Trophoblast cell (in vitro differentiated cells and primary cell): ENCODE measurements around the gene CTDSPL.
A peak's percentile ranks its signal among the peaks of the same experiment; 100 is the strongest.

Experiments
- DNase-seq, 2 donors: peaks; one replicate each; pipeline ENCODE4 v3.0.0-alpha.2; 2016
- H2AFZ ChIP-seq: 2 replicates; pipeline ENCODE4 v1.6.1; 2013; ENCODE audit warnings: low read length, moderate library complexity, mild to moderate bottlenecking; ENCODE audit not compliant: insufficient read depth, poor library complexity
- H2AK5ac ChIP-seq: 2 replicates; pipeline ENCODE4 v1.6.1; 2013; ENCODE audit warnings: mild to moderate bottlenecking, low read length
- H2BK120ac ChIP-seq: 2 replicates; pipeline ENCODE4 v1.6.1; 2013; ENCODE audit warnings: low read length, mild to moderate bottlenecking, moderate library complexity; ENCODE audit not compliant: insufficient read depth, poor library complexity
- H2BK12ac ChIP-seq: 2 replicates; pipeline ENCODE4 v1.6.1; 2013; ENCODE audit warnings: mild to moderate bottlenecking, low read length, moderate library complexity
- H2BK5ac ChIP-seq: 2 replicates; pipeline ENCODE4 v1.6.1; 2013; ENCODE audit warnings: low read length, low read depth, moderate library complexity, mild to moderate bottlenecking; ENCODE audit not compliant: poor library complexity
- H3K14ac ChIP-seq: 2 replicates; pipeline ENCODE4 v1.6.1; 2013; ENCODE audit warnings: mild to moderate bottlenecking, low read length
- H3K18ac ChIP-seq: 2 replicates; pipeline ENCODE4 v1.6.1; 2013; ENCODE audit warnings: mild to moderate bottlenecking, low read length
- H3K23ac ChIP-seq: 2 replicates; pipeline ENCODE4 v1.6.1; 2013; ENCODE audit warnings: low read length
- H3K27ac ChIP-seq: 2 replicates; pipeline ENCODE4 v1.5.1; 2013; ENCODE audit warnings: low read depth, mild to moderate bottlenecking, inconsistent platforms, low read length, moderate library complexity
- H3K27me3 ChIP-seq: 2 replicates; pipeline ENCODE4 v1.6.1; 2013; ENCODE audit warnings: inconsistent platforms, mild to moderate bottlenecking, low read length, moderate library complexity; ENCODE audit not compliant: insufficient read depth
- H3K36me3 ChIP-seq, 2 experiments: 1 replicate in 1 of 2; 2 replicates in 1 of 2; pipeline ENCODE4 v1.6.1; 2013; ENCODE audit warnings: low read length in 2 of 2, mild to moderate bottlenecking in 2 of 2, moderate library complexity in 1 of 2; ENCODE audit not compliant: insufficient read depth in 2 of 2, control insufficient read depth in 1 of 2
- H3K4ac ChIP-seq: 2 replicates; pipeline ENCODE4 v1.6.1; 2013; ENCODE audit warnings: low read depth, mild to moderate bottlenecking, low read length, moderate library complexity
- H3K4me1 ChIP-seq, 2 experiments: 1 replicate in 1 of 2; 2 replicates in 1 of 2; pipeline ENCODE4 v1.6.1; 2013; ENCODE audit warnings: low read length in 2 of 2, mild to moderate bottlenecking in 2 of 2, moderate library complexity in 1 of 2; ENCODE audit not compliant: insufficient read depth in 2 of 2, control insufficient read depth in 1 of 2
- H3K4me2 ChIP-seq: 2 replicates; pipeline ENCODE4 v1.6.1; 2013; ENCODE audit warnings: inconsistent platforms, mild to moderate bottlenecking, low read length, moderate library complexity
- H3K4me3 ChIP-seq: 2 replicates; pipeline ENCODE4 v1.5.1; 2013; ENCODE audit warnings: mild to moderate bottlenecking, low read depth, low read length, inconsistent platforms
- H3K79me1 ChIP-seq: one replicate; pipeline ENCODE4 v1.6.1; 2013; ENCODE audit warnings: low read length
- H3K79me2 ChIP-seq: 2 replicates; pipeline ENCODE4 v1.6.1; 2013; ENCODE audit warnings: low read length, mild to moderate bottlenecking; ENCODE audit not compliant: control insufficient read depth, insufficient read depth, poor library complexity
- H3K9ac ChIP-seq: 2 replicates; pipeline ENCODE4 v1.6.1; 2013; ENCODE audit warnings: mild to moderate bottlenecking, low read length
- H3K9me3 ChIP-seq: 2 replicates; pipeline ENCODE4 v1.6.1; 2013; ENCODE audit warnings: low read depth, mild to moderate bottlenecking, control low read depth, inconsistent platforms, low read length; ENCODE audit not compliant: insufficient read depth
- H4K12ac ChIP-seq: 2 replicates; pipeline ENCODE4 v1.6.1; 2013; ENCODE audit warnings: low read depth, mild to moderate bottlenecking, low read length, moderate library complexity
- H4K8ac ChIP-seq: 2 replicates; pipeline ENCODE4 v1.6.1; 2013; ENCODE audit warnings: low read depth, mild to moderate bottlenecking, low read length, moderate library complexity
- H4K91ac ChIP-seq: one replicate; pipeline ENCODE4 v1.6.1; 2013; ENCODE audit warnings: low read depth, mild to moderate bottlenecking, low read length, moderate library complexity
- WGBS: extraction: QIAGEN DNeasy Blood & Tissue Kit; methylation state at CpG from one replicate; pipeline ENCODE4 v1.1.7; 2013; ENCODE audit warnings: missing lambda C conversion rate; ENCODE audit not compliant: insufficient read length, insufficient coverage; ENCODE audit errors: extremely low coverage; 5-methylcytosine and 5-hydroxymethylcytosine counted together

The CTDSPL gene

GRCh38 chr3:37930495-37930894 is 68.8 kb downstream of the CTDSPL start:
- Histone ChIP-seq H3K27me3 (no peaks in the 10 kb centered on the region), H2BK12ac (no peak overlapping the region), H2BK120ac (no peak overlapping the region), H3K4me3 (no peak overlapping the region), H3K79me2 (no peaks in the 10 kb centered on the region), H4K91ac (no peak overlapping the region), H3K9ac (no peak overlapping the region), H3K4me1 (peaks cover 5% of the 10 kb centered on the region in 2 experiments), H3K4me2 (no peak overlapping the region), H3K27ac (no peak overlapping the region), H3K14ac (no peak overlapping the region), H3K9me3 (no peaks in the 10 kb centered on the region), H3K18ac (no peak overlapping the region), H3K79me1 (peaks cover 2% of the 10 kb centered on the region), H3K23ac (no peak overlapping the region), H3K4ac (no peak overlapping the region), H4K8ac (no peak overlapping the region), H2AFZ (no peak overlapping the region), H2BK5ac (no peak overlapping the region), H2AK5ac (no peak overlapping the region), H3K36me3 (no peaks in the 10 kb centered on the region), H4K12ac (no peak overlapping the region)
- no CpG with 5 or more reads among the region's 2 CpGs for WGBS
- DNase-seq = no peak

DNA sequence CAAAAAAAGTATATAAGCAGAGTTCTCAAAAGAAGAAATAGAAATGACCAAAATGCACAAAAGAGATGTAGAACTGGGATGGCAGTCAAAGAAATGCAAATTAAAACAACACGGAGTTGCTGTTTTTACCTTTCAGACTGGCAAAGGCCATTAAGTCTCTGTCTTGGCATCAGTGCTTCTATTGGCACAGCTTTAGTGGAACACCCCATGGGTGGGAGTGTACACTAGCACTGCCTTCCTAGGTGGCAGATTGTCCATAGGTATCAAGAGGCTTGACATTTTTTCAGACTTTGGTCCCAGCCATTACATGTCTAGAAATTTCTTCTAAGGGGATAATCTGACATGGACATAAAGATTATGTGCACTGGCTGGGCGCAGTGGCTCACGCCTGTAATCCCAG is 70.8 kb downstream of the CTDSPL start:
- no peak overlapping the region for H3K18ac ChIP-seq
- H4K91ac ChIP-seq = no peak overlapping the region
- WGBS = no CpG with 5 or more reads among the region's 3 CpGs
- no peak overlapping the region for H3K14ac ChIP-seq
- DNase-seq = no peak
- no peak overlapping the region for H4K12ac ChIP-seq
- H3K9me3 ChIP-seq = no peaks in the 10 kb centered on the region
- H2BK12ac ChIP-seq = no peak overlapping the region
- no peaks in the 10 kb centered on the region for H3K27me3 ChIP-seq
- no peak overlapping the region for H3K27ac ChIP-seq
- no peak overlapping the region for H2BK5ac ChIP-seq
- H3K9ac ChIP-seq = no peak overlapping the region
- peaks cover 17 to 18% of the 10 kb centered on the region in 2 experiments for H3K4me1 ChIP-seq
- H2AFZ ChIP-seq = no peak overlapping the region
- no peak overlapping the region for H3K4me2 ChIP-seq
- H3K79me2 ChIP-seq = peaks cover 4% of the 10 kb centered on the region
- no peaks in the 10 kb centered on the region for H3K36me3 ChIP-seq
- no peak overlapping the region for H2BK120ac ChIP-seq
- no peak overlapping the region for H3K23ac ChIP-seq
- H3K4me3 ChIP-seq = no peak overlapping the region
- H3K4ac ChIP-seq = no peak overlapping the region
- H2AK5ac ChIP-seq = no peak overlapping the region
- peaks cover 17% of the 10 kb centered on the region for H3K79me1 ChIP-seq
- H4K8ac ChIP-seq = no peak overlapping the region

DNA sequence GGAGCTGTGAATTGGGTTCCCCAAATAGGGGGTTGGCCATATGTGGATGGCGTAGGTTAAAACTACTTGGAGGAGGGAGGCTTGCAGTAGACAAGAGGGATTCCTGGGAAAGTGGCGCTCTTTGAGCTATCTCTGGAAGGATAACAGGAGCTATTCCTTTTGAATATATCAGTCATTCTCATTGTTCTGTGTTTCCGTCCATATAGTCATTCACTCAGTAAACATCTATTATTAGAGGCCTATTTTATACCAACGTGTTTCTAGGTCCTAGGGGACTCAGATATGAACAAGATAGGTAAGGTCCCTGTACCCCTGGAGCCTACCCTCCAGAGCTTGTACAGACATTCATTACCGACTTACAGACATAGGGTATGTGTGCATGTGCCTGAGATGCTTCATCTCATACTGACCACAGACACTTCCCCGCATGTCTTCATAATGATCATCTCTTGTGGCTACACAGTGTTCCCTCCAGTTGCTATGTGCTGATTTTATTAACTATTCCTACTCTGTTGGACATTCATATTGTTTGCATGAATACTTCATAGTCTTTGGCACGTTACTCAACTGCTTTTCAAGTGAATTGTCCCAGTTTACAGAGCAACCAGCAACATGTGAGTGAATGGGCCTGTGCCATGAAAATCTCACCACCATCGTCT is 73.1 kb downstream of the CTDSPL start:
- Histone ChIP-seq H3K79me1 (peaks cover 20% of the 10 kb centered on the region), H3K18ac (no peak overlapping the region), H3K4me1 (peaks cover 21 to 24% of the 10 kb centered on the region in 2 experiments), H3K14ac (no peak overlapping the region), H3K9me3 (no peaks in the 10 kb centered on the region), H3K79me2 (peaks cover 4% of the 10 kb centered on the region), H2AK5ac (peak overlapping the region; percentile 11), H3K4me2 (no peak overlapping the region), H2AFZ (no peak overlapping the region), H4K91ac (no peak overlapping the region), H3K23ac (peak overlapping the region; percentile 38), H3K9ac (no peak overlapping the region), H2BK12ac (peak overlapping the region; percentile 42), H4K12ac (no peak overlapping the region), H4K8ac (no peak overlapping the region), H2BK120ac (no peak overlapping the region), H3K4ac (no peak overlapping the region), H3K4me3 (no peak overlapping the region), H3K27ac (no peak overlapping the region), H3K27me3 (no peaks in the 10 kb centered on the region), H2BK5ac (no peak overlapping the region), H3K36me3 (no peaks in the 10 kb centered on the region)
- no peak for DNase-seq
- WGBS = no CpG with 5 or more reads among the region's 8 CpGs

GRCh38 chr3:37935290-37935668 is 73.6 kb downstream of the CTDSPL start:
- Histone ChIP-seq H4K12ac (no peak overlapping the region), H3K9me3 (no peaks in the 10 kb centered on the region), H3K9ac (no peak overlapping the region), H3K79me1 (peaks cover 20% of the 10 kb centered on the region), H4K8ac (no peak overlapping the region), H4K91ac (peak overlapping the region; percentile 84), H3K23ac (no peak overlapping the region), H3K4me2 (no peak overlapping the region), H3K4me1 (peaks cover 21 to 24% of the 10 kb centered on the region in 2 experiments), H3K27ac (peak overlapping the region; percentile 90), H3K14ac (no peak overlapping the region), H2BK120ac (peak overlapping the region; percentile 81), H2BK5ac (peak overlapping the region; percentile 55), H3K4me3 (no peak overlapping the region), H2AK5ac (peak overlapping the region; percentile 1), H3K27me3 (no peaks in the 10 kb centered on the region), H3K79me2 (peaks cover 4% of the 10 kb centered on the region), H3K36me3 (no peaks in the 10 kb centered on the region), H3K4ac (no peak overlapping the region), H2BK12ac (no peak overlapping the region), H2AFZ (no peak overlapping the region), H3K18ac (no peak overlapping the region)
- DNase-seq = no peak
- WGBS = no CpG with 5 or more reads among the region's 1 CpG
